ENCODE measurements around the gene NPRL2. TPM values are rescaled to one million over a fixed set of nuclear protein-coding genes. Genes with fewer than 3 reads are reported as not detected.

The NPRL2 gene
- total RNA-seq, 1 donor from 2014 or later, result 20.8 TPM

GRCh38 chr3:50353245-50354004 lies 2.9 kb upstream of the NPRL2 start:
- no peak for FAIRE-seq
- no peak for DNase-seq (ENCODE audit: low spot score in 2 of 2)

GRCh38 chr3:50352781-50353180 lies 2.2 kb upstream of the NPRL2 start:
- FAIRE-seq (no peak), DNase-seq (ENCODE audit: low spot score in 2 of 2) (no peak)

GRCh38 chr3:50351323-50351697 lies 735 bp upstream of the NPRL2 start:
- no peak for FAIRE-seq
- no peak for DNase-seq (ENCODE audit: low spot score in 2 of 2)

GRCh38 chr3:50350213-50350526 lies 405 bp downstream of the NPRL2 start:
- FAIRE-seq (no peak), DNase-seq (ENCODE audit: low spot score in 2 of 2) (no peak)

- DNase-seq (ENCODE audit: low spot score in 2 of 2) (peak; percentile 67 to 75), FAIRE-seq (peak; percentile 15)
Observed at GRCh38 chr3:50347187-50347813, 3.3 kb downstream of the NPRL2 start.

- FAIRE-seq (no peak), DNase-seq (ENCODE audit: low spot score in 2 of 2) (peak in 1 of 2 donors; percentile 81)
Observed at GRCh38 chr3:50345586-50346234, 4.9 kb downstream of the NPRL2 start, which contains the start of gene ZMYND10. ZMYND10 (minus strand) TSS chr3:50345732; CDS start chr3:50345579, 153 bp downstream.

- DNase-seq (ENCODE audit: low spot score in 2 of 2) (no peak), FAIRE-seq (no peak)
Observed at GRCh38 chr3:50345008-50345407, 5.6 kb downstream of the NPRL2 start.

- no peak for FAIRE-seq
- no peak for DNase-seq (ENCODE audit: low spot score in 2 of 2)
Observed at GRCh38 chr3:50342813-50343633, 7.6 kb downstream of the NPRL2 start.

GRCh38 chr3:50341996-50342650 lies 8.5 kb downstream of the NPRL2 start:
- no peak for FAIRE-seq
- DNase-seq (ENCODE audit: low spot score in 2 of 2), result no peak

GRCh38 chr3:50341537-50341936 lies 9.0 kb downstream of the NPRL2 start:
- DNase-seq (ENCODE audit: low spot score in 2 of 2) (no peak), FAIRE-seq (no peak)

GRCh38 chr3:50340448-50341329 lies 9.9 kb downstream of the NPRL2 start, which contains the start of gene RASSF1:
RASSF1 (minus strand) TSS chr3:50340836; CDS start chr3:50340805, 31 bp downstream.
- FAIRE-seq (no peak), DNase-seq (ENCODE audit: low spot score in 2 of 2) (no peak)

GRCh38 chr3:50340147-50340447 lies 10.5 kb downstream of the NPRL2 start:
- DNase-seq (ENCODE audit: low spot score in 2 of 2) (no peak), FAIRE-seq (no peak)

- DNase-seq (ENCODE audit: low spot score in 2 of 2) (no peak), FAIRE-seq (no peak)
Observed at GRCh38 chr3:50339485-50340146, 11.0 kb downstream of the NPRL2 start.

GRCh38 chr3:50338965-50339364 lies 11.6 kb downstream of the NPRL2 start:
- DNase-seq (ENCODE audit: low spot score in 2 of 2) (no peak), FAIRE-seq (no peak)

- FAIRE-seq (no peak), DNase-seq (ENCODE audit: low spot score in 2 of 2) (peak; percentile 99 to 100)
Observed at GRCh38 chr3:50337175-50337861, 13.3 kb downstream of the NPRL2 start.

- FAIRE-seq (no peak), DNase-seq (ENCODE audit: low spot score in 2 of 2) (no peak)
Observed at GRCh38 chr3:50336452-50337174, 14.0 kb downstream of the NPRL2 start.

- no peak for FAIRE-seq
Observed at GRCh38 chr3:50334339-50335075, 16.1 kb downstream of the NPRL2 start.

More at GRCh38 chr3:50334339-50335075, 16.1 kb downstream of the NPRL2 start:
- DNase-seq (ENCODE audit: low spot score in 2 of 2), result no peak
